PC-3 (cell line): Measurements from ENCODE around the gene ACTL7B.

Source experiments
- EZH2 ChIP-seq: fragments of 300-600 bp; sonication (generic); IDR thresholded peaks from one replicate; pipeline ENCODE4 v1.6.1; 2017; ENCODE audit warnings: antibody characterized with exemption, mild to moderate bottlenecking, low read length; ENCODE audit not compliant: unreplicated experiment
- TF ChIP-seq, protein P1 (sequence below): fragments of 300-600 bp; sonication (generic); conservative IDR thresholded peaks from 2 replicates; pipeline ENCODE4 v1.5.1; 2017; ENCODE audit warnings: antibody characterized with exemption, low read depth, mild to moderate bottlenecking, low read length

DNA sequence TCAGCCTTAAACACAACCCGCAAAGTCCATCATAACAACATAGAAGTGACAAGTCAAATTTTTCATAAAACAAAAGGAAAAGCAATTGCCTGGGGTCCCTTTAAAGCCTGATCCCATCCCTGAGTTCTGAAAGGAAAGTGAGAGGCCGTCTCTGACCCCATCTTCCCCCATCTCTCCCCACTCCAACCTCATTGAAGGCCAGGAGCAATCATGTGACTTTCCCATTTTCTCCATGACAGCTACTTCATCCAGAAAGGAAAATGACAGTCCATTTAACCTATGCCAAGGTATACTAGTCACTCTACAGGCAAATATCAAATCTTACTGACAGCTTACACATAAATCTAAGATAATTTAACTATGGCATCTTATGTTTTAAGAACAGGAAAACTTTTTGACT is 21.7 kb upstream of the ACTL7B start:
- TF ChIP-seq, protein P1, sequence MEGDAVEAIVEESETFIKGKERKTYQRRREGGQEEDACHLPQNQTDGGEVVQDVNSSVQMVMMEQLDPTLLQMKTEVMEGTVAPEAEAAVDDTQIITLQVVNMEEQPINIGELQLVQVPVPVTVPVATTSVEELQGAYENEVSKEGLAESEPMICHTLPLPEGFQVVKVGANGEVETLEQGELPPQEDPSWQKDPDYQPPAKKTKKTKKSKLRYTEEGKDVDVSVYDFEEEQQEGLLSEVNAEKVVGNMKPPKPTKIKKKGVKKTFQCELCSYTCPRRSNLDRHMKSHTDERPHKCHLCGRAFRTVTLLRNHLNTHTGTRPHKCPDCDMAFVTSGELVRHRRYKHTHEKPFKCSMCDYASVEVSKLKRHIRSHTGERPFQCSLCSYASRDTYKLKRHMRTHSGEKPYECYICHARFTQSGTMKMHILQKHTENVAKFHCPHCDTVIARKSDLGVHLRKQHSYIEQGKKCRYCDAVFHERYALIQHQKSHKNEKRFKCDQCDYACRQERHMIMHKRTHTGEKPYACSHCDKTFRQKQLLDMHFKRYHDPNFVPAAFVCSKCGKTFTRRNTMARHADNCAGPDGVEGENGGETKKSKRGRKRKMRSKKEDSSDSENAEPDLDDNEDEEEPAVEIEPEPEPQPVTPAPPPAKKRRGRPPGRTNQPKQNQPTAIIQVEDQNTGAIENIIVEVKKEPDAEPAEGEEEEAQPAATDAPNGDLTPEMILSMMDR: no peak
- TF ChIP-seq EZH2: no peak
